SK-N-MC (cell line): Measurements from ENCODE around the gene IMMP2L.

Experiments used
- DNase-seq: peaks from one replicate; pipeline ENCODE4 v3.0.0-alpha.2; 2011; ENCODE audit warnings: low read depth, low spot score
- H3K27ac ChIP-seq: fragments of 200-600 bp; sonication (generic); 2 replicates; pipeline ENCODE4 v1.5.1; 2016; ENCODE audit warnings: mixed run types
- H3K36me3 ChIP-seq: fragments of 200-600 bp; sonication (generic); 2 replicates; pipeline ENCODE4 v1.6.1; 2017; ENCODE audit warnings: antibody characterized with exemption, low read length, mixed read lengths; ENCODE audit not compliant: insufficient read depth
- H3K4me3 ChIP-seq: fragments of 200-600 bp; sonication (generic); 2 replicates; pipeline ENCODE4 v1.5.1; 2016
- H3K9ac ChIP-seq: fragments of 200-600 bp; sonication (generic); 2 replicates; pipeline ENCODE4 v1.8.0; 2017; ENCODE audit warnings: mixed run types, mixed read lengths; ENCODE audit not compliant: insufficient read length
- H3K9me3 ChIP-seq: fragments of 200-600 bp; sonication (generic); 2 replicates; pipeline ENCODE4 v1.6.1; 2017; ENCODE audit warnings: low read depth, mild to moderate bottlenecking, antibody characterized with exemption, low read length, moderate library complexity, mixed read lengths
- EZH2 ChIP-seq: fragments of 200-600 bp; sonication (generic); IDR thresholded peaks from one replicate; pipeline ENCODE4 v1.6.1; 2017; ENCODE audit warnings: antibody characterized with exemption
- FOXP2 ChIP-seq: optimal IDR thresholded peaks from 2 replicates; pipeline ENCODE3; 2011; ENCODE audit warnings: mild to moderate bottlenecking, moderate library complexity; ENCODE audit not compliant: insufficient read depth; ENCODE audit errors: extremely low read length, control extremely low read depth
- POLR2AphosphoS5 ChIP-seq: IDR thresholded peaks from 2 replicates; pipeline ENCODE4 v1.6.1; 2012; ENCODE audit warnings: mild to moderate bottlenecking, low read depth, low read length, borderline replicate concordance

IMMP2L gene

DNA sequence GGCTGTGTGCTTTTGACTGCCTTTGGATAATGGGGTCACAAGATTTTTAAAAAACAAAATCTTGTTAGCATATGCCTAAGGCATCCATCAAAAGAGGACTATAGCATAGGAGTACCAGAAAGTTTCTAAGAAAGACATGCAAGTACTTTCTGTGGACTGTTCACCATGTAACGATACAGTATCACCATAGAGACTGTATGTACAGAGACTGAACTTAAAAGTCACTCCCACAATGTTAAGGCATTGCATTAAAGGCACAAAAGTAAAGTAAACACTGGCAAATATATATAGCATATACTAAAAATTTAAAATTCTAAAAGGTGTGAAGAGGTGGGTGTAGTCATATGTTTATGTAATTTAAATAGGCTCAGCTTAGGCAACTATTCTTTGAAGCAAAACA is 190.9 kb downstream of the IMMP2L start:
- H3K27ac ChIP-seq = no peak overlapping the region
- no peaks in the 10 kb centered on the region for H3K36me3 ChIP-seq
- no peaks in the 10 kb centered on the region for H3K9me3 ChIP-seq
- no peak for DNase-seq
- TF ChIP-seq EZH2 (no peak), POLR2AphosphoS5 (no peak), FOXP2 (no peak)
- H3K9ac ChIP-seq = no peak overlapping the region
- H3K4me3 ChIP-seq = no peak overlapping the region

DNA sequence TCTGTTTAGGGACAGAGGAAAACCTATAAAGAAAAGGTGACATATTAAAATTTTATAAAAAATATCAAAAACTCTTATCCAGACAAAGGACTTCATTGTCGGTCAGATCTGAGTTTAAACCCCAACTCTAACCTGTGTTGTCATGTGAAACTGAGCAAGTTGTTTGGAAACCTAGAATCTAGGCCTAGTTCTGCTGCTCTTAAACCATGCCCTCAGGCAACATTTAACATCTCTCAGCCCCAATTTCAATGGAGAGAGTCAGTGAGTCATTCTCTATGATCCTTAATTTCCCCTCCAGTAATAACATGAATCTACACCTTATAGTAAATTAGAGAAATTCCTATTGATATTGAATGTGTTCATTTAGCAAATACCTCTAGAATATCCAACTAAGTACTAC is 192.3 kb downstream of the IMMP2L start:
- no peaks in the 10 kb centered on the region for H3K9me3 ChIP-seq
- no peak overlapping the region for H3K9ac ChIP-seq
- H3K27ac ChIP-seq = no peak overlapping the region
- no peak overlapping the region for H3K4me3 ChIP-seq
- no peak for DNase-seq
- no peak for TF ChIP-seq EZH2
- TF ChIP-seq POLR2AphosphoS5 = no peak
- no peak for TF ChIP-seq FOXP2
- no peaks in the 10 kb centered on the region for H3K36me3 ChIP-seq

DNA sequence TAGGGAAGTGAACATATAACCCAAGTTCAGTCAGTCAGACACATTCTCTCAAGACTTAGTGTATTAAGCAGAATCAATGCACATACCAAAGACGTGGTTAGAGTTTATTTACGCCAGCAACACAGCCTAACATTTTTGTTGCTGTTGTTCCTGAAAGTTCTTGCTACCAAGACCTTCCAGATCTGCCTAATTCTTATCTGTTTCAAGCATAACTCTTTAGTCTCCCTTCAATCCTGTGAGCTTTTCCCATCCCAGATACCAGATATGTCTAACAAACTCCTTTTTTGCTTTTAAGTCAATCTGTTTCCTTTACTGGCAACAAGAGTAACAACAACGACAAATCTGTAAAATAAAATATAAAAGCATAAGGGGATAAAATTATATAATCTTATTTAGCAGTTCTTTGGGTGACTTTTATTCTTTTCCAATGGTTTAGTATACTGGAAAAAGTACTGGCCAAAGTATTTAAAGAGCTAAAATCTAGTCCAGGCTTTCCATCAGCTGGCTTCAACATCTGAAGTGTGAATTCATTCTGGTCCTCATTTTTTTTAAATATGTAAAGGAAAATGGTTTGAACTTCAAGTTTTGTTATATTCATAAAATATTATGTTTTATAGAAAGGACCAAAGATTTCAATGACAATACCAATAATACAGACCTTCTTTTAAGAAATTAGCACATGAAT is 193.8 kb downstream of the IMMP2L start:
- DNase-seq = no peak
- no peak overlapping the region for H3K27ac ChIP-seq
- no peak overlapping the region for H3K4me3 ChIP-seq
- no peaks in the 10 kb centered on the region for H3K9me3 ChIP-seq
- no peak overlapping the region for H3K9ac ChIP-seq
- no peaks in the 10 kb centered on the region for H3K36me3 ChIP-seq
- no peak for TF ChIP-seq EZH2
- TF ChIP-seq POLR2AphosphoS5 = no peak
- TF ChIP-seq FOXP2 = no peak

DNA sequence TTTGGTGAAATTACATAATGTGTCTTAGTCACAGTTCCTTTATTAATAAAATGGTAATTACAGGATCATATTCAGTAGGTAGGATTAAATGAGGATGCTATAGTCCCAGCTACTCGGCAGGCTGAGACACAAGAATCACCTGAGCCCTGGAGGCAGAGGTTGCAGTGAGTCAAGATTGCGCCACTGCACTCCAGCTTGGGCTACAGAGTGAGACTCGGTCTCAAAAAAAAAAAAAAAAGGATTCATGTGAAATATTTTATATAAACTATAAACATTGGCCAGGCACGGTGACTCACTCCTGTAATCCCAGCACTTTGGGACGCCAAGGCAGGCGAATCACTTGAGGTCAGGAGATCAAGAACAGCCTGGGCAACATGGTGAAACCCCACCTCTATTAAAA is 197.9 kb downstream of the IMMP2L start:
- no peak overlapping the region for H3K27ac ChIP-seq
- no peak overlapping the region for H3K9ac ChIP-seq
- no peak overlapping the region for H3K4me3 ChIP-seq
- no peak for TF ChIP-seq POLR2AphosphoS5
- no peak for TF ChIP-seq EZH2
- TF ChIP-seq FOXP2 = no peak
- no peaks in the 10 kb centered on the region for H3K36me3 ChIP-seq
- H3K9me3 ChIP-seq = no peaks in the 10 kb centered on the region
- no peak for DNase-seq

DNA sequence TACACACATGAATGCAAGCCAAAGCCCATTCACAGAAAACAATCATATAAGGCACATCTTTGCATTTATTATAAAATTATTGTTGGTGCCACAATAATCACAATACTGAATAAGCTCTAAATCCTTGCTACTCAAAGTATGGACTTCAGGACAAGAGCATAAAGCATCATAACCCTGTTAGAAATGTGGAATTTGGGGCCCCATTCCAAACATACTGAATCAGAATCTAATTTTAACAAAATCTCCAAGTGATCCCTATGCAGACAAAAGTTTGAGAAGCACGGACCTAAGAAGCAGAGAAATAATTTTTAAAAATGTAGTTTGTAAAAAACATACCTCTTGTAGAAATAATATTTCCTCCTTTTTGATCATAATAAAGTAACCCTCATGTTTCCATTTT is 199.2 kb downstream of the IMMP2L start:
- no peak overlapping the region for H3K4me3 ChIP-seq
- no peak for DNase-seq
- H3K9me3 ChIP-seq = no peaks in the 10 kb centered on the region
- no peak overlapping the region for H3K27ac ChIP-seq
- TF ChIP-seq POLR2AphosphoS5 (no peak), FOXP2 (no peak), EZH2 (no peak)
- H3K9ac ChIP-seq = no peak overlapping the region
- H3K36me3 ChIP-seq = no peaks in the 10 kb centered on the region

DNA sequence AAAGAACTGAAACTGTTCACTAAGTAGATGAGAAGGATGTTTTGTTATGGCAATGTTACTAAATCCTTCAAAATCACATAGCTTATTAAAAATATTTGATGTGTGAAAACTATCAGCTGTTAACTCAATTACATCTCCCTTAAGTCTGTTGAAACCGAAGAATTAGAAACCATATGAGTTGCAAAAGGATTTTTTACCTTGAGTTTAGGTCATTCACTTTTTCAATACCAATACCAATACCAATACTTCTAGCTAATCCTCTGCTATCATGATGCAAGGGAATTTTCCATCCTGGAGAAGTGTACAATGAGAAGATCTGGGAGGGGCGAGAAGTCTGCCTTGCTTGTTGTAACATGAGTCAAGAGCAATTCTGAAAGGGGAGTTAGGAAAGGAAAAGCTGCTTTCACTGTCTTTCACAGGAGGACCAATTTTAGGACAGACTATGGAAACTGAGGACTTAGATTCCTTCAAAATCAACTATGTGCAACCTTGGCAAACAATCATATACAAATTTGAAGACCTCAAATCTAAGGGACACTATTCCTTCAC is 199.7 kb downstream of the IMMP2L start:
- no peaks in the 10 kb centered on the region for H3K36me3 ChIP-seq
- no peak for TF ChIP-seq FOXP2
- H3K9ac ChIP-seq = no peak overlapping the region
- no peak for DNase-seq
- no peak overlapping the region for H3K4me3 ChIP-seq
- no peak overlapping the region for H3K27ac ChIP-seq
- no peaks in the 10 kb centered on the region for H3K9me3 ChIP-seq

DNA sequence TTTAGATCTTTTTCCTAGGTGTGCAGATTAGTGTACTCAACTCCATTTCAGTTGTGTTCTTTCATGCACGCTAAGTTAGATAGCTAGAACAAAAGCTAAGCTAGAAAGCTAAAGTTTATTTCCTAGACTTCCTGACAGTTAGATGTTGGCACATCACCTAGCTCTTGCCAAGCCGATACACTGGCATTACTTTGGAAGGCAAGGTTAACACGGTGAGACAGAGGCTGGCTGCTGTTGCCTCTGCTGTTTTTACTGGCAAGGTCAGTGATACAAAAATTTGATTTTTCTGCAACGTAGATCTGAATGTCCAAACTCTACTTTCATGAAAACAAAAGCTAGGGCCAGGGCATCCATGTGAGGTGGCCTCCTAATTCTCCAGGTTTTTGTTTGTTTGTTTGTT is 203.4 kb downstream of the IMMP2L start:
- Histone ChIP-seq H3K4me3 (no peak overlapping the region), H3K27ac (no peak overlapping the region), H3K9me3 (no peaks in the 10 kb centered on the region), H3K36me3 (no peaks in the 10 kb centered on the region), H3K9ac (no peak overlapping the region)
- TF ChIP-seq EZH2 (no peak), POLR2AphosphoS5 (no peak), FOXP2 (no peak)
- DNase-seq = no peak

DNA sequence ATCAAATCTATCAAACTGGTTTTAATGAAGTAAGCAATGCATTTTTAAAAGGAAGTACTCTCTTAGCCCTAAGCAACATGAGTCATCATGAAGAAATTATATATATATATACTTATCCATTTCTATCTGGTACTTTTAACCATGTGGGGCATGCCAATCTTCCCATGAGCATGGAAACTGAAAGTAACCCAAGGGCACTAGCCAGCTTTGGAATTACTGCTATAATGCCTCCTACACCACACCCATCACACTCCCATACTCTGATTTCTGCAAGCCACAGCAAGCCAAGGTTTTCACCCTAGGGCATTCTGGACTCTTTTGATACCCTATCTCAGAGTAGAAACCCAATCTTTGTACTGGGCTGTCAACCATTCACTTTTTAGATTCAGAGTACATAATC is 204.6 kb downstream of the IMMP2L start:
- TF ChIP-seq EZH2 = no peak
- no peaks in the 10 kb centered on the region for H3K9me3 ChIP-seq
- no peak overlapping the region for H3K9ac ChIP-seq
- H3K27ac ChIP-seq = no peak overlapping the region
- H3K36me3 ChIP-seq = no peaks in the 10 kb centered on the region
- DNase-seq = no peak
- no peak overlapping the region for H3K4me3 ChIP-seq

DNA sequence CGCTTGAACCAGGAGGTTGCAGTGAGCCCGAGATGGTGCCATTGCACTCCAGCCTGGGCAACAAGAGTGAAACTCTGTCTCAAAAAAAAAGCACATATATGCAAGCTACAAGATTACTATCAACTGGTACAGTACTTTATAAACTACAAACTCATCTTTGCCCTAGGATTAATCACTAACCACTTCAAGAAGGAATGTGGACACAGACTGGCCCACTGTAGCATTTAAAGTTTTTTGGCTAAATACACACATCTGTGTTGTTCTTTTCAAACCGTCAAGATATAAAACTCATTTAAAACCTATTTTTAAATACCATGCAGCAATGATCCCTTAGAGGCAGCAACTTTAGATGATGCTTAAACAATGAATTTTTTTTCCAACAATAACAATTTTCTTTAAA is 205.4 kb downstream of the IMMP2L start:
- H3K27ac ChIP-seq = no peak overlapping the region

More for the DNA sequence above, 205.4 kb downstream of the IMMP2L start:
- TF ChIP-seq FOXP2 (no peak), EZH2 (no peak), POLR2AphosphoS5 (no peak)
- H3K36me3 ChIP-seq = no peaks in the 10 kb centered on the region
- DNase-seq = no peak
- no peak overlapping the region for H3K4me3 ChIP-seq
- no peaks in the 10 kb centered on the region for H3K9me3 ChIP-seq
- no peak overlapping the region for H3K9ac ChIP-seq
